HG02970 (cell line): ENCODE measurements around the gene POU4F3.
"Not testable (repeated sequence)": the region's sequence is repeated elsewhere in the genome, so short reads cannot be mapped to it uniquely, and the experiment has no call there.

ENCODE experiments used
- ATAC-seq: cut with Tn5 transposase; IDR thresholded peaks from one replicate; pipeline ENCODE4 v1.9.1; 2021; ENCODE audit warnings: mild to moderate bottlenecking, moderate library complexity, moderate number of reproducible peaks; ENCODE audit not compliant: unreplicated experiment, low FRiP score

POU4F3 gene, protein sequence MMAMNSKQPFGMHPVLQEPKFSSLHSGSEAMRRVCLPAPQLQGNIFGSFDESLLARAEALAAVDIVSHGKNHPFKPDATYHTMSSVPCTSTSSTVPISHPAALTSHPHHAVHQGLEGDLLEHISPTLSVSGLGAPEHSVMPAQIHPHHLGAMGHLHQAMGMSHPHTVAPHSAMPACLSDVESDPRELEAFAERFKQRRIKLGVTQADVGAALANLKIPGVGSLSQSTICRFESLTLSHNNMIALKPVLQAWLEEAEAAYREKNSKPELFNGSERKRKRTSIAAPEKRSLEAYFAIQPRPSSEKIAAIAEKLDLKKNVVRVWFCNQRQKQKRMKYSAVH

GRCh38 chr5:146338774-146339714, at the start of gene POU4F3:
Gene POU4F3, plus strand, starts transcription at chr5:146338839. Its CDS starts 274 bp downstream, at chr5:146339113.
- no peak for ATAC-seq

DNA sequence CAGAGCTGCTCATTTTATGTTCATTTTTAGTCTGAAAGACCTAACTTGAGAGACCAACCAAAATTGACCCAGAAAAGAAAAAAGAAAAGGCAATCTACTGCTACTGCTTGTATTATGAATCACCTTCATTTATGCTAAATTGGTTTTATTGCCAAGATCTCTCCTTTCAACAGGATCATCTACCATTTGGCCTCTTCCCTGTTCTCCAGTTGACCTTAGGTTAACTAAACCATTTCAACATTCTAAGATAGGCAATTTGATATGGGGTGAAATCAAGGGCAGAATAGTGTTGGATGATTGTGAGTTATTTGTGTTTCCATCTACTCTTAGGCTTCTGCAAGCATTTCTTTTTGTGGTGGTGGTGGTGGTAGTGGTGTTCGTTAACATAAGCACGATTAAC, 48.3 kb upstream of the POU4F3 start:
- ATAC-seq: no peak

- ATAC-seq: no peak
These were observed 47.1 kb upstream of the POU4F3 start for GRCh38 chr5:146291421-146292074.

GRCh38 chr5:146296245-146296644, 42.4 kb upstream of the POU4F3 start:
- no peak for ATAC-seq

GRCh38 chr5:146298920-146299319, 39.7 kb upstream of the POU4F3 start:
- not testable (repeated sequence) for ATAC-seq

DNA sequence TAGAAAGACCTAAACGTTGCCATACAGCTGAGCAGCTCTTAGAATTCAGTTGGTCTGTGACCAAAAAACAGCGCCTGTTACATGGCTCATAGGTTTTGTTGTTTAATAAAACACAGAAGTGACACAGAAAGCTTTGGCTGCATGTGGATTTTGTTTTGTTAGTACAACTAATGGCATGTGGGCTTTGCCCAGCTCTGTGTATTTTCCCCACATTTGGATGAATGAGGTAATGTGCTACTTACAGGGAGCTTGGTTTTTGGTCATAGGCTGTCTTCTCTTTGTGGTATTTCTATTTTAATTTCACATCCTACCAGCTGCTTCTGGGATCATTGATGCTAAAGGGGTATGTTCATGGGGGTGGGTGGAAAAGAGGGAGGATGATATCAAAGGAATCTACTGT, 37.0 kb upstream of the POU4F3 start:
- no peak for ATAC-seq

DNA sequence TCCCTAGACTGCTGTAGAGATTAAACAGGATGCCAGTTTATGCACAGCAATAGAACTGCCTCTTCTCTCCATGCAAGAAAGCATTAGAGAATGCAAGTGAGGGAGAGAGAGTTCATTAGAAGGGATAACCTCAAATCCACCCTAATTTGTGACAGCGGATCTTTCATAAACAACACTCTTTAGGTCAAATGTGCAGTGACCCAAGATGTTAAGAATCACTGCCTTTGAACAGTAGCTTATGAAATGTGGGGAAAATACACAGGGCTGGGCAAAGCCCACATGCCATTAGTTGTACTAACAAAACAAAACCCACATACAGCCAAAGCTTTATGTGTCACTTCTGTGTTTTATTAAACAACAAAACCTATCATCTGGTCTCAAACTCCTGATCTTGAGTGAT, 36.2 kb upstream of the POU4F3 start:
- ATAC-seq: no peak

DNA sequence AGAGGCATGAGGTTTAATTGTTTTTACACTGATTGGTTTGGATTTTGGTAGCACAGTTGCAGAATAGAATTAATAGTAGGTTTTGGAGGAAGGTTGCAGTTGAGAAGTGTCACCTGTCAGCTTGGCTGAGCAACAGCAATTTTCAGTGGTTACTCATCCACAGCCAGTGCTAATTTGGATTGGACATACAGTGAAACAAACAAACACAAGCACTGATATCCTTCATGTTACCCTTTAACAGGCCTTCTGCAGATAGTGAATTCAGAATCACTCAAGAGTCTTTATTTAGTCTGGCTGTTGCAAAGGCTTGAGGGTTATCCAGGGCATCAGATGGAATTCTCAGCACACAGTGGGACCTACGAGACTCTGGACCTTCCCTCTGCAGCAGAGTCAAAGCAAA, 31.8 kb upstream of the POU4F3 start:
- ATAC-seq: no peak

- no peak for ATAC-seq
These were observed 30.8 kb upstream of the POU4F3 start for GRCh38 chr5:146307796-146308195.

- no peak for ATAC-seq
These were observed 28.1 kb upstream of the POU4F3 start for GRCh38 chr5:146310540-146310939.

GRCh38 chr5:146311278-146311677, 27.4 kb upstream of the POU4F3 start:
- ATAC-seq: no peak

DNA sequence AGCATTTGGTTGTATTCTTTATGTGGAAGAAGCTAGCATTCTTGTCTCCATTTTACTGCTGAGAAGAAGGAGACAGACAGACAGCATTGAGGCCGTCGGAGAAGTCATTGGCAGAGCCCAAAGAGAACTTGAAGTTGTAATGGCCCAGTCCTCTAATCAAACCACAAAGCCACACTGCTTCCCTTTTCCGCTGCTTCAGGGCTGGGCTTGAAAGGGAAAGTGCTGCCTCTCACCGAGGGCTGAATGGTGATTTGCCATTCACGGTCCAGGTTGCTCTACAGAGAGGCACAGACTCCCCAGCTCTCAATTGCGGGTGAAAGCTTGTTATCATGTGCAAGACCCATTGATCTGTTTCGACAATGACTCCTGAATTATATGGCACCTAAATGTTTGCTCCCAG, 25.6 kb upstream of the POU4F3 start:
- ATAC-seq: no peak

DNA sequence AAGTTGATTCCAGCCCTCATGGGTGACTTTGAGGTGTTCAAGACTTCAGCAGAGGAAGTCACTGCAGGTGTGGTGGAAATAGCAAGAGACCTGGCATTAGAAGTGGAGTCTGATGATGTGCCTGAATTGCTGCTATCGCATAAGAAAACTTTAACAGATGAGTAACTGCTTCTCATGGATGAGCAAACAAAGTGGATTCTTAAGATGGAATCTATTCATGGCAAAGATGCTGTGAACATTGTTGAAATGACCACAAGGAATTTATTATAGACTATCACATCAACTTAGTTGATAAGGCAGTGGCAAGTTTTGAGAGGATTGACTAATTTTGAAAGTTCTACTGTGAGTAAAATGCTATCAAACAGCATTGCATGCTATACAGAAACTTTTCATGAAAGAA, 17.1 kb upstream of the POU4F3 start:
- ATAC-seq: no peak

DNA sequence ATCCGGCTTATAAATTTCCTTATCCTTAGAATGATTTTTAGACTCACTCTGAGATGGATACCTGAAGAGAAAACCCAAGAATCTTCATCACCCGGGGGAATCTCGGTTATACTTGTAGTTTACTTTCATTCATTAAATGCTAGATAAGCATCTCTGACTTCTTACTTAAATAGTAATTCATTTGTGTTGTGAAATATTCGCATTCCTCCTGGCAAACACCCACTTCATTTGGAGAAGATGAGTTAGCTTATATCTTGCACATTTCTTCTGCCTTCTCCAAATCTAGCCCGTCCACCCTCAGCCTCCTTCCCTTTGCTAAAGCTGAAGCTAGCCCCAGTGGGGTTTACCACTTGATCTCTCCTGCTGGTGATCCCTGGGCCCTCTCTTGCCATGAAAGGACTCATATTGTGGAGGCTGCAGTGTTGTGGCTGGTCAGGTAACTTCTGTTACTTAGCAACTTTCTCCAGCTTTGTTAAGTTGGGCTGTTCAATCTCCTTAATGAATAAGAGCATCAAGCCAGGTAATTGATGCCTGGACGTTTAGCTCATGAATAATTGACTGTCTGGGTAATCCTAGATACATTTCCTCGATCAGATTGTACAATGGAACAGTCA, 11.3 kb upstream of the POU4F3 start:
- no peak for ATAC-seq

DNA sequence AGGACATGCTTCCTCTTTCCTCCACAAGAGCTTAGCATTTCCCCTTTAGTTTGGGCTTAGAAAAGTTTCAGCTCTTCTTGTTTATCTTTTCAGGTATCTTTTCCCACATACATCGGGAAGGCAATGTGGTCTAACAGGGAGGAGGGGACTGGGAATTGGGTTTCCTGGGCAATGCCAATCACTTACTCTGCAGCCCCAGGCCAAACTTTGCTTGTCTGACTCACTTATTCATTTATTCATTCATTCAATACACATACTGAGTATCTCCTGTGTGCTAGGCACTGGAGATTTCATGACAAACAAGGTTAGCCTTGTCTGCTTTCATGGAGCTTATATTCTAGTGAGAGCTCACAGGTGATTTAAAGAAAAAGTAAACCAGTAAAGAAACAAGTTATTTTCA, 10.7 kb upstream of the POU4F3 start:
- ATAC-seq: no peak

- ATAC-seq: no peak
These were observed 8.9 kb upstream of the POU4F3 start for GRCh38 chr5:146329697-146330096.

- ATAC-seq: no peak
These were observed 7.2 kb upstream of the POU4F3 start for GRCh38 chr5:146331423-146331822.

DNA sequence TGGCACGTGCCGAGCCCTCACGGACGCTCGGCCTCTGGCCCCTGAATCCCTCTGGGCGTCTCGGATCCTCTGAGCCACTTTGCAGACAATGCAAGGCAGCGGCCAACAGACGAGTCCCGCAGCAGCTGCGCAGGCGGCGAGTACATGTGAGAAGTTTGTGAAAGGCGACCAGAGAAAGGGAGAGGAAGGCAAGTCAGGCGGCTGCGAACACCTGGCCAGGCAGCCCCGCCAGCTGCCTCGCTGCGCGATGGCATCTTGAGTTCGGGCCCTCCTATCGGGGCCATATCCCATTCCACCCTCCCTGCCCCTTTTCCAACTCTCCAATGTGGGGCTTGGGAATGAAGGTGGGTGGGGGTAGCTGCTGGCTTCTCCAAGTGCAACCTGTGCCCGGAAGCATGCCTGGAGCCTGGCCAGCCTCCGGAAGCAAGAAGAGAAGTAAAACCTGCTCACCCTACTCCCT, 4.5 kb upstream of the POU4F3 start:
- no peak for ATAC-seq

DNA sequence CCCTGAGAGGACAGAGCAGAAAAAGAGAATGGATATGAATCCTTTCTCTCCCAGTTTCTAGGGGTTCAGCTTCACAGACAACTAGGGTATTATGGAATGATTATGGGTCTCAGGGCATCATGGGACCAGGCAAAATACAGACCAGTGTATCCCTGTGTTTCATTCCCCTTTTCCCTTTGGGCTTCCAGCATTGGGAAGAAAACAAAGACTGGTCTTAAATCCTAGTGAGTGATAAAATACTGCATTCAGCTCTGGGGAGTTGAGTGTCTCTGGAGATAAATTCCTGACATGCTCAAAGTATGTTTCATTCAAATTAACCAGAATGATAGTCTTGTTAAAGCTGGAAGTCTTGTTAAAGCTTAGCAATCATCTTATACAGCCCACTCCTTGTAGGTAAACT, 2.4 kb upstream of the POU4F3 start:
- ATAC-seq: no peak

GRCh38 chr5:146337264-146337904, 1.3 kb upstream of the POU4F3 start:
- ATAC-seq: no peak
